GM18505 (cell line): Measurements from ENCODE around the gene INF2.
"Not testable (repeated sequence)": the region's sequence is repeated elsewhere in the genome, so short reads cannot be mapped to it uniquely, and the experiment has no call there.

ENCODE experiments used
- ATAC-seq: cut with Tn5 transposase; IDR thresholded peaks from one replicate; pipeline ENCODE4 v1.9.1; 2021; ENCODE audit not compliant: unreplicated experiment
- POLR2A ChIP-seq: IDR thresholded peaks from 4 replicates; pipeline ENCODE4 v1.6.1; 2011; ENCODE audit warnings: borderline replicate concordance; ENCODE audit not compliant: insufficient read depth, insufficient read length; ENCODE audit errors: extremely low read depth

Gene INF2

DNA sequence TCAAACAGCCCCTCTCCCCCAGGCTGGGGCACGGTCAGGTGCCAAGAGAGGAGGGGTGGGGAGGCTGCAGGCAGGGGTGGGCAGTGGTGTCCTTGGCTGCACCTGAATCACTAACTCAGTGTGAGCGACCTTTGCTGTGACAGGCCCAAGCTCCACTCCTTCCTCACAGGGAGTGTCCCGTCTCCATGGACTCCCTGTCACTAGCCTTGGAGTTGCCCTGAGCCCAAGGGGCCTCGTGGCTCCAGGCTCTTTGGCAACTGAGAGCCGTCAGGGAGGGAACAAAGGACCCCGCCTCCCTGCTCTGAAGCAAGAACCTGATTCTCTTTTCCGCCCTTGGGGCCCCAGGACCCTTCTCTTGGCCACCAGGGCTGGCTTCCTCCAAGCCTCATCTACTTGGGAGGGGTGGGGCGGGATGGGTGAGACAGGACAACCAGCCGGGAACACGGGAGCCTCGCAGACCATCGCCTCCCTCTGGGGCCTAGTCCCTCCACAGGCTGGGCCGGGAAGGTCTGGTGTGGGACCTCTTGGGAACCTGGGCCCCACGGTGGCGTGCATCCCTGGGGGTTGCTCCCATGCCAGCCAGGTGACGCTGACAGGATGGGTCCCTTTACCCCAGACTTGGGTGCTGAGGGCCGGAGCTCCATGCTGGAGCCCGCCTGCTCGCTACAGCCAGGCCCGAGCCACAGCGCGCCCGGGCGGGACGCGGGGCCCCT lies 33.7 kb downstream of the INF2 start:
- TF ChIP-seq POLR2A: no peak
- no peak for ATAC-seq

DNA sequence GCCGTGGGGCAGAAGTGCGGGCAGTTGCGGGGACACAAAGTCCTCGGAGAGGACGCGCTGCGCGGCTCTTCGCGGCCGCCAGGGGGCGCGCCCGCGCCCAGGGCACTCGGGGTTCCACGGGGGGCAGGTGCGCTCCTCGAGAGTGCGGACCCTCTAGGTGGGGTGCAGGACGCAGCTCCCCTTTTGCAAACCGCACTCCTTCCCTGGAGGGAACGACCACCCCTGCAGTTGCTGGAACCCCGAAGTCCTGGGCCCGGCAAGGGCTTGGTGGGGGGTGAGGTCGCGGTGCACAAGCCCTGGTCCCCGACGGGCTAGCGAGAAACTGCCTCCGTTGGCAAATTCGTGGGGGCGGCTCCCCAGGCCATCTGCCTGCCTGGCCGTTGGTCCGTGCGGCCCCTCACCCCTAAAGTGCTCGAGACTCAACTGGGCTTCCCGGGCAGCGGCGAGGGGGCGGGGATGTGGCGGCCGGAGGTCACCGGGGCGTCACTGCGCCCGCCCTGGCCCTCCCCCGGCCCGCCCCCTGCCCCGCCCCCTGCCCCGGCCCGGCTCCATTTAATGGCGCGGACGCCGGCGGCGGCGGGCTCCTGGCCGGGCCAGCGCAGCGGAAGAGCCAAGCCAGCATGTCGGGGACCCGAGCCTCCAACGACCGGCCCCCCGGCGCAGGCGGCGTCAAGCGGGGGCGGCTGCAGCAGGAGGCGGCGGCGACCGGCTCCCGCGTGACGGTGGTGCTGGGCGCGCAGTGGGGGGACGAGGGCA lies 34.4 kb downstream of the INF2 start, which contains the start of gene ADSS1:
Gene ADSS1, plus strand, starts transcription at position 579 of the 756 bp plus-strand sequence. Its CDS starts 42 bp downstream, at position 621.
- no peak for ATAC-seq
- TF ChIP-seq POLR2A: no peak

DNA sequence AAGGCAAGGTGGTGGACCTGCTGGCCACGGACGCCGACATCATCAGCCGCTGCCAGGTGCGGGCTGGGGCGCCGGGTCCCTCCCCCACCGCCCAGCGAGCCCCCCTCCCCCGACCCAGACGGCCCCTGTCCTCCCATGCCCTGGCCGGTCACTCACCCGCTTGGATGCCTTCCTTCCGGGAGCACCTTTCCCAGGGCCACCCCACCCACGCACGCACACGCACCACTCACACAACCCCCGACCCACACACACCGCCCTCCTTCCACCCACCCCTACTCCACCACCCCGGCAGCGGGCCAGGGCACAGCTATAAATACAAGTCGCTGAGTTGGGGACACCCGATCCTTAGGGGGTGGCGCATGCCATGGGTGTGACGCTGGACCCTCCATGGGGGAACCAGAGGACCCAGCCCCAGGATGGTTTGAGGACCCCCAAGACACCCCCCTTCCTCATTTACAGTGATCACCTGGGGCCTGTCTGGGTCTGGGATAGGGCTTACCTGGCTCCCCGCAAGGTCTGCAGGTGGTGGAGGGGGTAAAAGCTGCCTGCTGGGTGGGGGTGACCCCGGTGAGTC lies 35.1 kb downstream of the INF2 start:
- no peak for TF ChIP-seq POLR2A
- no peak for ATAC-seq

DNA sequence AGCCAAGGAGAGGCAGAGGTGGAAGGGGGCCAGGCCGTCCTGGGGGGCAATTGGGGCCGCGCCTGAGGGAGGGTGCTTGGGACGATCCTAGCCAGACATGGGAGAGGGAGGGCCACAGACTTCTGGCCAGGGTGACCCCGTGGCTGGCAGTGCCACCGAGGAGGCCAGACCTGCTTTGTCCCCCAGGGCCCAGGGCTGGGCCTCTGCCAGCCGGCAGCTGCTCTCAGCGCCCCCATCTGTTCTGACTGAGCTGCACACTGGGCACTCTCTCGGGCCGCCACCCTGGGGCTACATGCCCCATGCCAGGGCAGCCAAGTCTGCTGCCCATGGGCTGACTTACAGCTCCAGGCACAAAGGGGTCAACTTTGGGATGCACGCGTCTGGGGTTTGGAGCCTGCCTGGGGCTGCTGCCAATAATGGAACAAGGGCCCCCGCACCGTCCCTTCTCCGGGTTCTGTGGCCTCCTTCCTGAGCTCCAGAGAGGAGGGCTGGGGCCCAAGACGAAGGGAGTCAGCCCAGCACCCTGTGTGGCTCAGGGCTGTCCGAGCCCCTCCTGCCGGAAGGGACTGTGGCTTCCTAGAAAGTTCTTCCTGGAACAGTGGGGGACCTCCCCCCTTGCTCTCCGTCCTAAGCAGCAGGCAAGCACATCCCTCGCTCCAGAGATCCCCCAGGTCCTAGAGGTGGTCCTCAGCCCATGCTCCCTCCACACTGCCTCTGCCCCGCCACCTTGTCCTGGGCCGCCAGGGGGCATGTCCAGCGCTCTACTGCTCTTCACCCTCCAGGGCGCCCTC lies 35.8 kb downstream of the INF2 start:
- TF ChIP-seq POLR2A: no peak
- no peak for ATAC-seq

DNA sequence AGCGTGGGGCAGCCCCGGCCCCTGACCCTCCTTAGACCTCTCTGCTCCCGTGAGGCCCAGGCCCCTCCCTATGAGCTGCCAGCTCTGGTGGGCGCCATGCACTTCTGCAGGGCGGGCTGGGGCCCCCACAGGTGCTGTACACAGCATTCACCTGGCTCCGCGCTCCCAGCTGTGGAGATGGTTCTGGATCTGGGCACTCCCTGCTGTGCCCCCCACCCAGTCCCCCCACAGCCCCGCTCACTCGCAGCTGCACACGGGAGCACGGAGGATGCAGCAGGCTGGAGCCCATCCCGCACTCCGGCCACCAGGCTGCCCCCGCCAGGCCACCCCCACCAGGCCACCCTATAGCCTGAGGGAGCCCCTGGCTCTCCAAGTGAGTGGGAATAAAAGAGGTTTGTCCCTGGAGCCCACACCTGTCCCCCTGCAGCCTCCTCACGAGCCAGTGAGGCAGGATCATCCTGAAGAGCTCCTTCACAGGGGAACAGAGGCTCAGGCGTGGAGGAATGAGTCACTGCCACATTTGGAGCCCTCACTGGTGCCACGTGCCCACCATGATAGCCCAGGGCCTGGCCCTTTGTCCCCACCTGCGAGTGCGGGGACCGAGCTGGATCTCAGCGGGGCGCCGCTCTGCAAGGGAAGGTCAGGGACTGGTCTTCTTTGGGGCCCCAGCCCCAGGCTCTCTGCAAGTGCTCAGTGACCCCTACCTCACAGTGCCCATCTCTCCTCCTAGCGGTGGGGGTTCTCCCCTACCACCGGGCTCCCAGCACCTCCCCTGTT lies 36.5 kb downstream of the INF2 start:
- no peak for ATAC-seq
- no peak for TF ChIP-seq POLR2A

DNA sequence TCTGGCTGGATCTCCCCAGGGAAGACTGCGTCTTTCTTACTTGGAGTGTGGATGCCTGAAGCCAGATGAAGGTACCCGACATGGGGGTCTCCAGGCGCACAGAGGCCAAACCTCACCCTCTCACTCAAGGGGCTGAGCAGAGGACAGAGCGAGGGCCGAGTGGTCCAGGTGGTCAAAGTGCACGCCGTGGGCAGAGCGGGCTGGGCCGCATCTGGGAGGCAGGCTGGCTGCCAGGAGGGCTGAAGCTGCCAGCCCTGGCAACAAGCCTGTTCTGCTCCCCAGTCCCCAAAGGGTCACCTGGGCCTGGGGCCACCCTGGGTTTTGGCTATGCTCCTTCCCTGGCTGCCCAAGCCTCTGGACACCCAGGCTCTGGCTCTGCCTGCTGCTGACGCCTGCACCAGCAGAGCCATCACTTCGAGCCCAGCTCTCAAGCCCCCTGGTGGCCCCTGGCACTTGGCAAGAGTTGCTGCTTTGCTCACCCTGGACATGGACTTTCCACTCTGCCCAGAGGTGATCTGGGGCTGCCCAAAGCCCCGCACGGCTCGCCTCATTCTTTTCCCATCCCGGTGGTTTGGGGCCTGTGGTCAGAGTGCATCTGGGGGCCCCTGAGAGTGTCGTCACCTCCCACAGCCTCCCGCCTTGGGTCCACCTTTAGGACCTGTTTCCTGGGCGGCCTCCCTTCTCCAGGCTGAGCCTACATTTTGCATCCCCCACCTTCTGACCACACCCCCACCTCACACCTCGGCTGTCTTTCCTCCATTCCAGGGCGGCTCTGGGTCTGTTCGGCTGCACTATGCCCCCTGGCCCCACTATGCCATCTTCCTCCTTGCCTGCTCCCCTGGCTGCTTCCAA lies 37.4 kb downstream of the INF2 start:
- no peak for ATAC-seq
- no peak for TF ChIP-seq POLR2A

DNA sequence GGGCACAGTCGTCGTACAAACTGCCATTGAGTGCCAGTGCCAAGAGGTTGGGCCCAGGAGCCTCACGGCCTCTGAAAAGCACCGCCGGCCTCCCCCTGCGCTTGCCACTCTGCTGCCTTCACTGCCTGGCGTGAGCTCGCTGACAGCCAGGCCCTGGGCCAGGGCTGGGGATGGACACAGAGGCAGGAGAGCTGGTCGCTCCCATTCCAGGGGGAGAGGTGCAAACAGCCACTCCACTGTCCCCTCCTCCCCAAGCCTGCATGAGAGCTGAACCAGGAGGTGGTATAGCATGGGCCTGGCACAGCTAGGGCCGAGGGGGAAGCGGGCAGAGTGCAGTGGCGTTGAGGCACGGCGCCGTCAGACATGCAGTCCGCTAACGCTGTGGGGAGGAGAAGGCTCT lies 39.2 kb downstream of the INF2 start:
- ATAC-seq: no peak
- TF ChIP-seq POLR2A: no peak

DNA sequence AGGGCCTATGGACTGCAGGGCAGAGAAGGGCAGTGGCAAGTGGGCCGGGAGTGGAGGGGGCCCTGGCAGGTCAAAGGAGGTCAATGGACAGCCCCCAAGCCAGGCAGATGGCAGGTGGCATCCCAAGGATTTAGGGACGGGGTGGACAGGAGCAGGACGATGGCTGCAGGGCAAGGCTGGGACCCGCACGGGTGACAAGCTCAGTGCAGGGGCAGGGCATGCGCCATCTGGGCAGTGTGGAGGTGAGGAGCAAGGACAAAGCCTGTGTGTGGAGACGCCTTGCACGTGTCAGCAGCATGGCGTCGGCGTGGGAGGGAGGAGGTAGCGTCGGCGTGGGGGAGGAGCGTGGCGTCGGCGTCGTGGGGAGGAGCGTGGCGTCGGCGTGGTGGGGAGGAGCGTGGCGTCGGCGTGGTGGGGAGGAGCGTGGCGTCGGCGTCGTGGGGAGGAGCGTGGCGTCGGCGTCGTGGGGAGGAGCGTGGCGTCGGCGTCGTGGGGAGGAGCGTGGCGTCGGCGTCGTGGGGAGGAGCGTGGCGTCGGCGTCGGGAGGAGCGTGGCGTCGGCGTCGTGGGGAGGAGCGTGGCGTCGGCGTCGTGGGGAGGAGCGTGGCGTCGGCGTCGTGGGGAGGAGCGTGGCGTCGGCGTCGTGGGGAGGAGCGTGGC lies 39.9 kb downstream of the INF2 start:
- ATAC-seq: not testable (repeated sequence)

DNA sequence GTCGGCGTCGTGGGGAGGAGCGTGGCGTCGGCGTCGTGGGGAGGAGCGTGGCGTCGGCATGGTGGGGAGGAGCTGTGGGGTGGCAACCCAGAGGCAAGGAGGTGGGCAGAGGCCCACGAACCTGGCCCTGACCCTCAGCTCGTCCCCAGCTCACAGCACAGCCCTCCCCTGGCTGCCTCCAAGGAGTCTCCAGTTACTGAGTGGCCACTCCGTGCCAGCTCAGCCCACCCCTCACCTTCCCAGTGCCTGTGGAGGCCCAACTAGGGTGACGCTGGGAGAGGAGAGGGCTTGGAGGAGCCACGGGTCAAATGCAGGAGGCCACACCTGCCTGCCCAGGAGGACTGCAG lies 40.4 kb downstream of the INF2 start:
- ATAC-seq: no peak
- no peak for TF ChIP-seq POLR2A

DNA sequence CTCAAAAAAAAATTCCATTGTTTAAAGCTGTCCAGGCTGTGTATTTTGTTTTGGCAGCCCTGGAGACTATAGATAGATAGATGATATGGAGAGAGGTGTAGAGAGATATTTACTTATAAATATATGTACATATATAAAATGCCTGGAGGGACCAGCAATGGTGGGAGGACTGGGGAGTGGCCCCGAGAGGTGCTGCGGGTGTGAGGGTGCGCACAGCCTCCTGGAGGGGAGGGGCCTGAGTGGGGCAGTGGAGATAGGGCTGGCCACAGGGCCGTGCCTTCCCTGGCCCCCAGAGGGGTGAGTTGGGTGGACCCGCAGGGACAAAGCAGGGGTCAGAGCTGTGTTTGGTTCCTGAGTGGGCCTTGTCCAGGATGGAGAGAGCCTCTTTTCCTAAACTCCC lies 41.1 kb downstream of the INF2 start:
- no peak for TF ChIP-seq POLR2A
- no peak for ATAC-seq
